H1 (cell line): Measurements from ENCODE around the gene UBC. TPM values are rescaled to one million over a fixed set of nuclear protein-coding genes. Genes with fewer than 3 reads are reported as not detected.

Experiments
- CTCF ChIA-PET: fragments of 300-600 bp; sonication (Branson Sonifier 250); formaldehyde crosslinking; loops from one replicate; lab custom pipeline; 2021; ENCODE audit not compliant: partially characterized antibody; lab: Charles Lee
- POLR2A ChIA-PET: fragments of 300-600 bp; sonication (Branson Sonifier 250); formaldehyde crosslinking; loops from one replicate; lab custom pipeline; 2021; ENCODE audit warnings: inconsistent platforms; ENCODE audit not compliant: partially characterized antibody; lab: Charles Lee
- DNase-seq, 2 experiments: peaks; one replicate each; pipeline versions ENCODE4 v3.0.0 to v3.0.0-alpha.2; 2010 to 2022; ENCODE audit warnings: low spot score in 2 of 2, low read depth in 1 of 2, mixed read lengths in 1 of 2
- FAIRE-seq: peaks from 2 replicates; lab custom pipeline; 2011; peaks lifted over from hg19 to GRCh38; lab: Jason Lieb, UNC
- H2AFZ ChIP-seq: 2 replicates; pipeline ENCODE4 v1.8.1; 2012; ENCODE audit warnings: low read length, inconsistent platforms
- H2AK5ac ChIP-seq: 2 replicates; pipeline ENCODE4 v1.6.1; 2013; ENCODE audit warnings: low read depth, low read length
- H2BK120ac ChIP-seq: replicated peaks from 2 replicates; pipeline ENCODE3; 2013; ENCODE audit warnings: low read depth, low read length, inconsistent platforms
- H2BK12ac ChIP-seq: 2 replicates; pipeline ENCODE4 v1.6.1; 2013; ENCODE audit warnings: low read depth, low read length
- H2BK15ac ChIP-seq: 2 replicates; pipeline ENCODE4 v1.6.1; 2013; ENCODE audit warnings: low read length
- H2BK20ac ChIP-seq: 2 replicates; pipeline ENCODE4 v1.6.1; 2013; ENCODE audit warnings: low read length
- H2BK5ac ChIP-seq: 2 replicates; pipeline ENCODE4 v1.6.1; 2013; ENCODE audit warnings: low read depth, low read length
- H3K14ac ChIP-seq: 2 replicates; pipeline ENCODE4 v1.6.1; 2013; ENCODE audit warnings: inconsistent platforms; ENCODE audit not compliant: insufficient read length
- H3K18ac ChIP-seq: 2 replicates; pipeline ENCODE4 v1.6.1; 2013; ENCODE audit warnings: low read length; ENCODE audit errors: extremely low read depth
- H3K23ac ChIP-seq: 2 replicates; pipeline ENCODE4 v1.6.1; 2013; ENCODE audit warnings: inconsistent platforms; ENCODE audit not compliant: insufficient read length
- H3K23me2 ChIP-seq: 2 replicates; pipeline ENCODE4 v1.6.1; 2013; ENCODE audit warnings: low read depth, low read length
- H3K27ac ChIP-seq: 2 replicates; pipeline ENCODE4 v1.6.1; 2011; ENCODE audit warnings: low read depth, low read length, inconsistent platforms
- H3K27me3 ChIP-seq, 4 experiments: replicated peaks in 1 of 4; 1 replicate in 1 of 4; 2 replicates in 3 of 4; pipeline versions ENCODE4 v1.6.1 to v1.8.1; 2011 to 2013; ENCODE audit warnings: low read length in 3 of 4, mild to moderate bottlenecking in 3 of 4, inconsistent platforms in 2 of 4, mixed read lengths in 2 of 4, moderate library complexity in 1 of 4; ENCODE audit not compliant: control insufficient read depth in 3 of 4, insufficient read depth in 3 of 4; ENCODE audit errors: extremely low read depth in 1 of 4
- H3K36me3 ChIP-seq, 4 experiments: 2 replicates each; pipeline versions ENCODE4 v1.6.1 to v1.8.1; 2011 to 2013; ENCODE audit warnings: mild to moderate bottlenecking in 4 of 4, low read length in 3 of 4, moderate library complexity in 2 of 4, control low read depth in 1 of 4, inconsistent platforms in 1 of 4; ENCODE audit not compliant: insufficient read depth in 4 of 4, control insufficient read depth in 2 of 4
- H3K4ac ChIP-seq: replicated peaks from 2 replicates; pipeline ENCODE3; 2013; ENCODE audit warnings: low read length, low read depth, mixed read lengths, inconsistent platforms; ENCODE audit not compliant: insufficient read length
- H3K4me1 ChIP-seq, 4 experiments: replicated peaks in 1 of 4; 1 replicate in 1 of 4; 2 replicates in 3 of 4; pipeline versions ENCODE4 v1.6.1 to v1.8.1; 2011 to 2013; ENCODE audit warnings: low read length in 3 of 4, inconsistent platforms in 2 of 4, mixed read lengths in 1 of 4; ENCODE audit not compliant: insufficient read depth in 4 of 4, control insufficient read depth in 3 of 4
- H3K4me2 ChIP-seq, 2 experiments: 2 replicates each; pipeline versions ENCODE4 v1.6.1 to v1.8.1; 2011 to 2013; ENCODE audit warnings: low read depth in 2 of 2, low read length in 2 of 2, control low read depth in 1 of 2, inconsistent platforms in 1 of 2, mild to moderate bottlenecking in 1 of 2; ENCODE audit not compliant: insufficient read depth in 1 of 2
- H3K4me3 ChIP-seq, 4 experiments: fragments of 200-600, 300-600 bp in 1 of 4; sonication (generic), shearing (Covaris generic), sonication (Bioruptor Twin) in 1 of 4; 2 replicates each; pipeline versions ENCODE4 v1.5.1 to v1.8.1; 2011 to 2016; ENCODE audit warnings: low read length in 4 of 4, low read depth in 3 of 4, control low read depth in 2 of 4, inconsistent platforms in 2 of 4, mild to moderate bottlenecking in 2 of 4, mixed read lengths in 1 of 4, moderate library complexity in 1 of 4; ENCODE audit not compliant: insufficient read depth in 2 of 4; ENCODE audit errors: extremely low read depth in 1 of 4
- H3K56ac ChIP-seq: replicated peaks from 2 replicates; pipeline ENCODE3; 2013; ENCODE audit warnings: low read depth, mild to moderate bottlenecking, mixed read lengths, low read length, inconsistent platforms; ENCODE audit not compliant: insufficient read length
- H3K79me1 ChIP-seq: 2 replicates; pipeline ENCODE4 v1.6.1; 2013; ENCODE audit warnings: low read depth, low read length, control low read depth
- H3K79me2 ChIP-seq, 2 experiments: 2 replicates each; pipeline versions ENCODE4 v1.6.1 to v1.8.1; 2012 to 2013; ENCODE audit warnings: low read length in 2 of 2, mild to moderate bottlenecking in 2 of 2, inconsistent platforms in 1 of 2; ENCODE audit not compliant: insufficient read depth in 2 of 2, control insufficient read depth in 1 of 2
- H3K9ac ChIP-seq, 4 experiments: replicated peaks in 1 of 4; 1 replicate in 1 of 4; 2 replicates in 3 of 4; pipeline versions ENCODE4 v1.6.1 to v1.8.1; 2011 to 2013; ENCODE audit warnings: low read depth in 3 of 4, low read length in 3 of 4, control low read depth in 2 of 4, mild to moderate bottlenecking in 2 of 4, moderate library complexity in 2 of 4, inconsistent platforms in 1 of 4; ENCODE audit errors: extremely low read depth in 1 of 4
- H3K9me3 ChIP-seq, 2 experiments: 2 replicates each; pipeline versions ENCODE4 v1.6.1 to v1.8.1; 2012 to 2013; ENCODE audit warnings: mild to moderate bottlenecking in 2 of 2, moderate library complexity in 2 of 2, control low read depth in 1 of 2, inconsistent platforms in 1 of 2, low read depth in 1 of 2, low read length in 1 of 2, mixed read lengths in 1 of 2; ENCODE audit not compliant: insufficient read depth in 2 of 2
- H4K20me1 ChIP-seq, 2 experiments: replicated peaks in 1 of 2; 2 replicates each; pipeline versions ENCODE3 to v1.8.1; 2011 to 2013; ENCODE audit warnings: inconsistent platforms in 2 of 2, low read length in 2 of 2, mild to moderate bottlenecking in 1 of 2; ENCODE audit not compliant: insufficient read depth in 2 of 2, control insufficient read depth in 1 of 2
- H4K5ac ChIP-seq: 2 replicates; pipeline ENCODE4 v1.6.1; 2013; ENCODE audit warnings: low read length, low read depth, mixed read lengths, inconsistent platforms; ENCODE audit not compliant: insufficient read length
- H4K8ac ChIP-seq: 2 replicates; pipeline ENCODE4 v1.8.0; 2013; ENCODE audit warnings: mild to moderate bottlenecking, moderate library complexity, low read length, inconsistent platforms; ENCODE audit not compliant: insufficient read depth; ENCODE audit errors: extremely low read depth
- H4K91ac ChIP-seq: replicated peaks from 2 replicates; pipeline ENCODE3; 2013; ENCODE audit warnings: low read length, mixed read lengths, inconsistent platforms; ENCODE audit not compliant: insufficient read length
- SRF ChIP-seq: IDR thresholded peaks from 2 replicates; pipeline ENCODE4 v1.6.1; 2011; ENCODE audit warnings: mild to moderate bottlenecking, low read depth, low read length, moderate library complexity
- WGBS, 2 experiments: shearing (Covaris generic) in 1 of 2; methylation state at CpG; one replicate each; pipeline versions ENCODE4 v1.1.6 to v1.1.7; 2013 to 2015; ENCODE audit warnings: low lambda C conversion rate in 2 of 2, mixed read lengths in 2 of 2, inconsistent platforms in 1 of 2, low coverage in 1 of 2, missing lambda C conversion rate in 1 of 2; ENCODE audit not compliant: insufficient replicate concordance in 2 of 2, insufficient coverage in 1 of 2, insufficient read length in 1 of 2; ENCODE audit errors: extremely low coverage in 1 of 2, missing lambda C conversion rate in 1 of 2; 5-methylcytosine and 5-hydroxymethylcytosine counted together
- polyA plus RNA-seq, 7 experiments: library from polyadenylated mRNA; depleted of rRNA in 3 of 7; stranded (reverse) in 5 of 7; unstranded in 2 of 7; fragments of >200 nt in 5 of 7; fragments of 200-250 nt in 2 of 7; gene quantifications; 1 replicate in 5 of 7; 2 replicates in 1 of 7; 4 replicates in 1 of 7; pipeline versions ENCODE4 v1.2.1 to v1.2.3, GENCODE V29; 2011 to 2013; ENCODE audit warnings: missing spikeins in 2 of 7, mixed read lengths in 2 of 7
- total RNA-seq: library from RNA; stranded (reverse); fragmentation: NEBNext Ultra II Directional; extraction: Animal tissue kit (Norgen Biotek cat#: 25700); gene quantifications from 2 replicates; pipeline ENCODE4 v1.2.1, GENCODE V29; 2021
- TF ChIP-seq, protein P1 (sequence below): IDR thresholded peaks from 2 replicates; pipeline ENCODE4 v1.6.1; 2012; ENCODE audit warnings: inconsistent platforms

UBC gene
- total and polyA plus RNA-seq, 2 of the 8 experiments (the other 6 are each of a cell fraction or from before 2014, with no cell fraction given) = 559 to 749 TPM

DNA sequence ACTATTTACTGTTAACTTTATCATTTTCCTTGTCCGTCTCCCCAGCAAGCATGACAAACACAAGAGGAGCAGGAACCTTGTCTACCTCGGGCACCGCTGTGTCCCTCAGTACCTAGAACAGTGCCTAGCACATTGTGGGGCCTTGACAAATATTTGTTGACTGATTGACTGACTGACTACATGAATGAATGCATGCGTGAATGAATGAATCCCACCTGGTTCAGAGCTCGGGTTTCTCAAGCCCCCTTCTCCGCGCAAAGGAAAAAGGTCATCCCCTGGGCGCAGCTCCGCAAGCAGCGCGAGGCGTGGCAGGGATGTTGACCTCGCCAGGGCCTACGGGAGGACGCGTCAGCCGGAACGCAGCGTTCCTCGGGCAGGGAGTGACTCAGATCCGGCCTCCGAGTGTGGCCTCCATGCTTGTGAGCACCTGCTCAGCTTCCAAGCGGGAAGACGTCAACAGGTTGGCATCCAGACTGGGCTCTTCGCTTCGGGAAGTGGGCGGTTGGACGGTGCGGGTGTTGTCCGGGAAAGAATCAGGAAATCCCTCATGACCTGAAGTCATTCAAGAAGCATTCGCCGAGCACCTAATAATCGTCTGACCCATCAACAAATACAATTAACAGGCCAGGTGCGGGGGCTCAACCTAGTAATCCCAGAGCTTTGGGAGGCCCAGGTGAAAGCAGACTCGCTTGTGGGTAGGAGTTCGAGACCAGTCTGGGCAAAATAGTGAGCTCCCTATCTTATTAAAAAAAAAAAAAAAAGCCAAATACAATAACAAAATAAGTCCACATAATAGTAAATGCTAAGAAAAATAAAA lies 13.9 kb upstream of the UBC start:
- no peak for DNase-seq
- Histone ChIP-seq H2BK15ac (no peak overlapping the region), H3K18ac (no peak overlapping the region), H3K14ac (no peak overlapping the region), H3K79me2 (no peaks in the 10 kb centered on the region), H3K79me1 (no peaks in the 10 kb centered on the region), H2AFZ (no peak overlapping the region), H4K5ac (no peak overlapping the region), H2BK5ac (peak overlapping the region; percentile 50), H3K56ac (no peak overlapping the region)
- WGBS, 2 experiments = 83% methylated on average over 36 of the region's 36 CpGs; no CpG with 5 or more reads in 1 of the 2 experiments
- CTCF ChIA-PET = interaction anchor here (1.3 to 3.3 kb wide), 3 partner anchors 10 to 21 kb away, joined by 4 to 22 read pairs (median 6); no protein-coding TSS in a partner anchor
- TF ChIP-seq, protein P1, sequence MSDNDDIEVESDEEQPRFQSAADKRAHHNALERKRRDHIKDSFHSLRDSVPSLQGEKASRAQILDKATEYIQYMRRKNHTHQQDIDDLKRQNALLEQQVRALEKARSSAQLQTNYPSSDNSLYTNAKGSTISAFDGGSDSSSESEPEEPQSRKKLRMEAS = 0 out of 2 replicates have a peak, but pooled peaks have one; percentile 18
- TF ChIP-seq SRF = no peak
- TF ChIP-seq, all 59 proteins: peak for 1
- Histone ChIP-seq H2BK120ac (no peak overlapping the region), H3K4ac (no peak overlapping the region), H3K9me3 (no peaks in the 10 kb centered on the region), H3K27ac (no peak overlapping the region), H3K23me2 (peaks cover 3% of the 10 kb centered on the region), H3K4me1 (peaks cover 0 to 9% (median 1%) of the 10 kb centered on the region in 4 experiments; a peak in 4 of 7 replicates), H2AK5ac (no peak overlapping the region), H3K4me2 (peak overlapping the region; percentile 69 to 86), H3K27me3 (no peaks in the 10 kb centered on the region), H4K91ac (no peak overlapping the region), H3K36me3 (no peaks in the 10 kb centered on the region), H2BK20ac (no peak overlapping the region), H3K4me3 (peak overlapping the region; percentile 82 to 99 (median 98); a peak in 7 of 8 replicates), H3K23ac (no peak overlapping the region), H2BK12ac (0 out of 2 replicates have a peak overlapping the region, but pooled peaks have one; percentile 0), H4K8ac (no peak overlapping the region), H4K20me1 (no peaks in the 10 kb centered on the region), H3K9ac (no peak overlapping the region)
- POLR2A ChIA-PET = interaction anchor here (1.1 to 3.8 kb wide), 6 partner anchors 10 to 18 kb away, joined by 3 to 34 read pairs (median 6); partner anchors contain the start of gene UBC
- FAIRE-seq = no peak
